ENCODE data around the gene LRRC70.
A peak's percentile ranks its signal among the peaks of the same experiment; 100 is the strongest.

Gene LRRC70

DNA sequence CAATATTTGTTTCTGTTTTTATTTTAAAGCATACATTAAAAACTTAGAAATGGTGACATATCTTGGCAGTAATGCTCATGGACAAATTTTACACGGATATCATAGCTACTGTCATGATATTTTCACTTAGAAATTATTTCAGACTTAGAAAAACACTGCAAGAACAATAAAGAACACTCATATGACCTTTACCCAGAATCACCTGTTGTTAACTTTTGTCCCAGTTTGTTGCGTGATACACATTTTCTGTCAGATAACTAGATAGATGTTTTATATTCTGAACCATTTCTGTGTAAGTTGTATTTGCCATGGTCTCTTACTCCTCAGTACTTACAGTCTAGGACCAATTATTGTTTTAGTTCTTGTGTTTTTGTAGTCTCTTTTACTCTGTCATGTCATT, 3.6 kb upstream of the LRRC70 start:
- no peak for DNase-seq

- no peak for DNase-seq
Measured at GRCh38 chr5:62575489-62575888, 3.1 kb upstream of the LRRC70 start.

GRCh38 chr5:62576570-62577170, 1.9 kb upstream of the LRRC70 start:
- DNase-seq: no peak

DNA sequence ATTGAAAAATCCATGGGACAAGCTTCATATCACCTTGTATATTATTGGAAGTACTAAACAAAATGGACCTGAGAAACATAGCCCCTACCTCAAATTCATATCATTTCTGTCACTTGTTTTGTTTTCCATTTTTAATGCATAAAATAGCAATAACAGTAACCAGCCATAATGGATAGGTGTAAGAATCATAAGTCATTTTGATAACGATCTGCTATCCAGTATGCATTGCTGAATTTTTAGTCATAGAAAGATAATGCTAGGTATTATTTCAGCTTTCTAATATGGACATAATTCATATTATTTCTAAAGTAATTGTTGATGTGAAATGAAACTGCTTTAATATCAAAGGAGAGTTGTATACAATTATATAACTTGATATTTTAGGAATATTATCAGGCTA, 1.1 kb upstream of the LRRC70 start:
- DNase-seq: no peak

DNA sequence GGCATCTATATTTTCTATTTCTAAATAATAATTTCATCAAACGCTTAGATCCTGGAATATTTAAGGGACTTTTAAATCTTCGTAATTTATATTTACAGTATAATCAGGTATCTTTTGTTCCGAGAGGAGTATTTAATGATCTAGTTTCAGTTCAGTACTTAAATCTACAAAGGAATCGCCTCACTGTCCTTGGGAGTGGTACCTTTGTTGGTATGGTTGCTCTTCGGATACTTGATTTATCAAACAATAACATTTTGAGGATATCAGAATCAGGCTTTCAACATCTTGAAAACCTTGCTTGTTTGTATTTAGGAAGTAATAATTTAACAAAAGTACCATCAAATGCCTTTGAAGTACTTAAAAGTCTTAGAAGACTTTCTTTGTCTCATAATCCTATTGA, 1.1 kb downstream of the LRRC70 start:
- DNase-seq: no peak

- DNase-seq: no peak
Measured at GRCh38 chr5:62581836-62582597, 3.4 kb downstream of the LRRC70 start.

DNA sequence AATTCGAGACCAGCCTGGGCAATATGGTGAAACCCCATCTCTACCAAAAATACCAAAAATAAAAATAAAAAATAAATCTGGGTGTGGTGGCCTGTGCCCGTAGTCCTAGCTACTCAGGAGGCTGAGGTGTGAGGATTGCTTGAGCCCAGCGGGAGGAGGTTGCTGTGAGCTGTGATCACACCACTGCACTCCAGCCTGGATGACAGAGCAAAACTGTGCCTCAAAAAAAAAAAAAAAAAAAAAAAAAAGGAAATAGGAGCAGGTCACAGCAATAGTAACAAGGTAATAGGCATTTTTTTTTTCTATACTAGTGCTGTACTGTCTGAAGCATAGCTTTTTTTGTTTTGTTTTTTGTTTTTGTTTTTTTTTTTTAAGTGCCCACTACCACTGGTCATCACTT, 5.8 kb downstream of the LRRC70 start:
- DNase-seq: no peak

DNA sequence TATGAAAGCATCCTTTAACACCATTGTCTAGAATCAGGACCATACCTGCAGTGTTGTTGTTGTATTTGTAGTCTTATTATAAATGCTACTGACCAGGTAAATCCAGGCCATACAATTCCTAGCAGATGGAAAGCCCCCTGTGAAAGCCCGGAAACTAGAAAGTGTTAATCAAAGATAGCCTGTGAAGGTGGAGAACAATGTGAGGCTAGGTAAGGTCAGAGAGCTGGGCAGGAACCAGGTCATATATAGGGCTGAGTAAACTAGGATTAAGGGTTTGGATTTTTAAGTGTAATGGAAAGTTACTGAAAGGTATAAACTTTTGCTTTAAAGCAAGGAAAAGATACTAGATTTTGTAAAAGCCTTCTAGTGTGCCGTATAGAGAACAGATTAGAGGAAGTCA, 6.7 kb downstream of the LRRC70 start:
- no peak for DNase-seq

DNA sequence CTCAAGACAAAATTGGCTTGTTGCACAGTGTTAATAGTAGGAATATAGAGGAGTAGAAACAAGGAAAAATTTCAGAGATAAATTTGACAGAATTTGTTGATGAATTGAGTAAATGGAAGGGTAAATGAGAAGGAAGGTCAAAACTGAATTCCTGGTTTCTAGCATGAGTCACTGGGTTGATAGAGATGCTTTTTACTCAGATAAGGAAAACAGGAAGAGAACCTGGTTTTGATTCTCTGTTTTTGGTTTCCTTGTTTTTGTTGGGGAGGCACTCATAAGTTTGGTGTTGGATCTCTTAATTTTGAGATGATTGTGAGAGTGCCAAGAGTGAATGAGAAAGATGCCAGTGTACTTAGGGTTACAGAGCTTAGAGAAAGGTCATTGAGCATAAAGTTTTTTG, 7.1 kb downstream of the LRRC70 start:
- peak; percentile 57 for DNase-seq

DNA sequence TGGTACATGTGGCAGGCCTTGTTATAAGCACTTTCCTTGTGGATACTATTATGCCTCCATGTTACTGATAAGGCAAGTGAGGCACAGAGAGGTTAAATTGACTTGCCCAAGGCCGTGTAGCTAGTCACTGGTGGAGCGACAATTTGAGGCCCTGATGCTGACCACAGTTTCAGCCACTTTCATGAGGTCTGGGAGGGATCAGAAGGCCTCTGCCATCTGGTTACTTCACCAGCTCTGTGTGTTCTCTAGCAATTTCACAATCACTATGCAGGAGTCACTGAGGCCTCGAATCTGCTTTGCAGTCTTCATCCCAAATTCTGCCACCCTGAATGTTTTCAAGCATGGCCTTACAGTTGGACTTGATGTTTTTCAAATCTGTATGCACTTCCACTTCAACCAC, 9.1 kb downstream of the LRRC70 start:
- peak; percentile 91 for DNase-seq

- no peak for DNase-seq
Measured at GRCh38 chr5:62588668-62589067, 10.0 kb downstream of the LRRC70 start.

- no peak for DNase-seq
Measured at GRCh38 chr5:62589504-62589903, 10.9 kb downstream of the LRRC70 start.

GRCh38 chr5:62590387-62590786, 11.8 kb downstream of the LRRC70 start:
- no peak for DNase-seq

DNA sequence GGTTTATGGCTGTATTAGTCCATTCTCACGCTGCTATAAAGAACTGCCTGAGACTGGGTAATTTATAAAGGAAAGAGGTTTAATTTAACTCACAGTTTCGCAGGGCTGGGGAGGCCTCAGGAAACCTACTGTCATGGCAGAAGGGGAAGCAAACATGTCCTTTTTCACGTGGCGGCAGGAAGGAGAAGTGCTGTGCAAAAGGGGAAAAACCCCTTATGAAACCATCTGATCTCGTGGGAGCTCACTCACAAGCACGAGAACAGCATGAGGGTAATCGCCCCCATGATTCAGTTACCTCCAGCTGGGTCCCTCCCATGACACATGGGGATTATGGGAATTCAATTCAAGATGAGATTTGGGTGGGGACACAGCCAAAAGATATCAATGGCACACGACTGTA, 13.9 kb downstream of the LRRC70 start:
- peak; percentile 40 for DNase-seq

- no peak for DNase-seq
Measured at GRCh38 chr5:62593331-62593730, 14.7 kb downstream of the LRRC70 start.

DNA sequence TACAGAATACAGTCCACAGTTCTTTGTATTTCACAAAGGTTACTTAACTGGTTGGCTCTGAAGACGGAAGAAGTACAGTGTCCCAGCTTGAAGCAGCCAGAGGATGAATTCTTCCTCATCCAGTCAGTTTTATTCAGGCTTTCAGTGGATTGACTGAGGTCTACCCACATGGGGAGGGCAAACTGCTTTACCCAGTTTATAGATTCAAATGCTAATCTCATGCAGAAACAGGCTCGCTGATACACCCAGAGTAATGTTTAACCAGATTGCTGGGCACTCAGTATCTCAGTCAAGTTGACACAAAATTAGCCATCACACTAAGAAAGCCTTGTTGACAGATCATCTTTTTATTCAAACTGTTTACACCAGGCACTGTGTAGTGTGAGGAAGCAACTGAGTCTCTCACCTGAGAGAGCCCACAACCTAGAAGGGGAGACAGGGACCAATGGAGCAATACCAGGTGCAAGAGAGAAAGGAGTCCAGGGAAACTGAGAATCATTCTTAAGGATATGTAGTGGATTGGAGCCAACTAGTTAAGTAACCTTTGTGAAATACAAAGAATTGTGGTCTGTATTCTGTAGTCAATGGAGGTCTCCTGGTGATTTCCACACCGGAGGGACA, 15.9 kb downstream of the LRRC70 start:
- no peak for DNase-seq

- no peak for DNase-seq
Measured at GRCh38 chr5:62596096-62596495, 17.5 kb downstream of the LRRC70 start.

DNA sequence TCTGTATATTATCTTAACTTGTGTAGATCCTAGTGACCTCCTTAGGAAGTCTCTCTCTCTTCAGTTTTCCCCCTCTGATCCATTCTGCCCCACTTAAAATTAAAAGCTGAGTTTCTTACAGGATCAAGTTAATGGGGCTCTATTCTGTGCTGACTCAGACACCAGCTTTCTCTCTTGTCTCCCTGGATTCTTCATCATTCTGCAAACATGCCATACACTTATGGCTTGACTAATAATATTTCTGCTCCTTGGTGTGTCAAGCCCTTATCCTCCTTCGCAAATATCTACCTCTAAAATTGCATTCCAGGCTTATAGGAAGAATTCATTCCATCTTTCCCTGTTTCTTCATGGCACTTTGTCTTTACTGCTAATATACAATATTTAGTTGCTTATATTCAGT, 18.1 kb downstream of the LRRC70 start:
- no peak for DNase-seq

DNA sequence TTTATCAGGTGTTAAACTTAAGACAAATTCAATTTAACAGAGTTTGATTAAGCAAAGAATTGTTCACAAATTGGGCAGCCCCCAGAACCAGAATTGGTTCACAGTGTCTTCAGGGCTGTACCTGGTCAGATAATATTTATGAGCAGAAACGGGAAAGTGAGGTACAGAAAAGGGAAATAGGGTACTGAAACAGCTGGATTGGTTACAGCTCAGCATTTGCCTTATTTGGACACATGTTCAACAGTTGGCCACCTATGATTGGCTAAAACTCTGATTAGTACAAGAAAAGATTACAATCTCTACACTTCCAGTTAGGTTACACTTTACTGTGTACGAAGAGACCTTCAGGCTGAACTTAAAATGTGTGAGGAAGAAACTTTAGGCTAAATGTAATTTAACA, 18.7 kb downstream of the LRRC70 start:
- no peak for DNase-seq

DNA sequence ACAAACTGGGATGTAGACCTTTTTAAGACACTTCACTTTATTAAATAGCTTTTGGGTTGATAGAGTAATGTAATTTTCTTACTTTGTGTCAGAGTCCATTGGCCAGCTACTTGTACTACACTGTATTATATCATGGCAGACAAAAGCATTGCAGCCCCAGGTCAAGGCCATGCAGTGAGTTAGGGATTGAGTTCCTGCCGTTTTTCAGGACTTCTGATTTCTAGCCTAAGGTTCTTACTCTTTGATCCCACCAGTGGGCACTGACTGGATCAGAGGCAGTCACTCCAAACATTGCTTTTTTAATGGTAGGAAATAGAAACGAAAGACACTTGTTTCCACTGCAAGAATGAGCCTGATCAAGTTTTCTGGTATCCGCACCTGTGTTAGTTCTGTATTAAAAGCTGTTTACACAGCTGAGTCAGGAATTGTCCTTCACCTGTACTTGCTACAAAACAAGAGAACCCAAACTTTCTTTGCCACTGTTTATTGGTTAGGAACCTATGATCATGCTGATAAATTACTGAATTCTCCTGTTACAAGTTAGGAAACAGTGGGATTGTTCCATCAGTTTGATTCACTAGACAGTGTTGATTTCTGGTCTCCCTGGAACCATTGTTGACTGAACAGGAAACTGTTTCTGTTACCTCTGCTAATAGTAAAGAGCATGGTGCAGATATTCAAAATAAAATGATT, 22.1 kb downstream of the LRRC70 start:
- no peak for DNase-seq

- DNase-seq: no peak
Measured at GRCh38 chr5:62603934-62604333, 25.3 kb downstream of the LRRC70 start.

DNA sequence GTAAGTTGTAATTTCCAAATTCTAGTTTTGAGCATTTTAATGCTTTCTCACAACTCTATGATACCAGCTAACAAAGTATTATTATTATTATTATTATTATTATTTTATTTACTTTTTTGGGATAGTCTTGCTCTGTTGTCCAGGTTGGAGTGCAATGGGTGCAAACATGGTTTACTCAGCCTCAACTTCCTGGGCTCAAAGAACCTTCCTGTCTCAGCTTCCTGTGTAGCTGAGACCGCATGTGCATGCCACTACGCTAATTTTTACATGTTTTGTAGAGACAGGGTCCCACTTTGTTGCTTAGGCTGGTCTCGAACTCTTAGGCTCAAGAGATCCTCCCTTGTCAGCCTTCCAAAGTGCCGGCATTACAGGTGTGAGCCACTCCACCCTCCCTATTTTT, 27.0 kb downstream of the LRRC70 start:
- no peak for DNase-seq

DNA sequence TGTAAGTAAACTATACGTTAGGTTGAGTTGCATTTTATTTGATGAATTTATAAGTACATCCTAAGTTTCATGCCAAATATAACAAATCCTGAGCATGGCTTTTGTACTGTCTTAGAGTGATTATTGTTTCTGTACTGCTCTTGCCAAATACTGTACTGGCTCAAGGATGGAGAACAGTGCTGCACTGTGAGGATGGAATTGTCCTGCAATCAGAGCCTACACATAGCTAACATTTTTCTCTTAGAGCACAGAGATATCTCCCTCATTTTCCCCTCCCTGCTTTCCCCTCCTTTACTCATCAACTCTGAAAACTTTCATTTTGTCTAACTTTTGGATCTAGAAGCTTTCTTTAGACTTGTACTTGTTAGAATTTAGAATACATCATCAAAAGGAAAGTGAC, 28.3 kb downstream of the LRRC70 start:
- DNase-seq: no peak

- DNase-seq: no peak
Measured at GRCh38 chr5:62607615-62608014, 29.0 kb downstream of the LRRC70 start.
